GM12873 (cell line): ENCODE results near the gene LNX1.

Source experiments
- TF ChIP-seq, protein P1 (sequence below): IDR thresholded peaks from 2 replicates; pipeline ENCODE4 v1.5.1; 2012; ENCODE audit warnings: low read depth, mild to moderate bottlenecking, moderate library complexity, low read length, control low read depth; ENCODE audit not compliant: insufficient read depth; ENCODE audit errors: missing control alignments

LNX1 gene

DNA sequence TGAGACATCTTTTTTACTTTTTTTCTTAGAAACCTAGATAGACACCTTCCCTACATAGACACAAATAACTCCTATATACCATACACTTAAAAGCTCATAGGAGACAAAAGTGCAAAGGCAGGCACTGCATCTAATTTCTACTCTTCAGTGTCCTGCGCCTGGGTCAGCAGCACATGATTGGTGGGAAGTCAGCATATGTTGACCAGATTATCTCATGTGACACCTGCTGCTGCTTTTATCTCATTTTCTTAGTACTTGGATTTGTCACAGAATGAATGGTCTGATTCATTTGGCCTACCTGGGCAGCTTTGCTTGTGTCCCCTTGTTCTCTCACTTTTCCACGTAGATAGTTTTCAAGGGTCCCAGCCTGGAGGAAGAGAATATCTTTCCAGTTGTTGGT is 24.9 kb upstream of the LNX1 start:
- TF ChIP-seq, protein P1, sequence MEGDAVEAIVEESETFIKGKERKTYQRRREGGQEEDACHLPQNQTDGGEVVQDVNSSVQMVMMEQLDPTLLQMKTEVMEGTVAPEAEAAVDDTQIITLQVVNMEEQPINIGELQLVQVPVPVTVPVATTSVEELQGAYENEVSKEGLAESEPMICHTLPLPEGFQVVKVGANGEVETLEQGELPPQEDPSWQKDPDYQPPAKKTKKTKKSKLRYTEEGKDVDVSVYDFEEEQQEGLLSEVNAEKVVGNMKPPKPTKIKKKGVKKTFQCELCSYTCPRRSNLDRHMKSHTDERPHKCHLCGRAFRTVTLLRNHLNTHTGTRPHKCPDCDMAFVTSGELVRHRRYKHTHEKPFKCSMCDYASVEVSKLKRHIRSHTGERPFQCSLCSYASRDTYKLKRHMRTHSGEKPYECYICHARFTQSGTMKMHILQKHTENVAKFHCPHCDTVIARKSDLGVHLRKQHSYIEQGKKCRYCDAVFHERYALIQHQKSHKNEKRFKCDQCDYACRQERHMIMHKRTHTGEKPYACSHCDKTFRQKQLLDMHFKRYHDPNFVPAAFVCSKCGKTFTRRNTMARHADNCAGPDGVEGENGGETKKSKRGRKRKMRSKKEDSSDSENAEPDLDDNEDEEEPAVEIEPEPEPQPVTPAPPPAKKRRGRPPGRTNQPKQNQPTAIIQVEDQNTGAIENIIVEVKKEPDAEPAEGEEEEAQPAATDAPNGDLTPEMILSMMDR = no peak

DNA sequence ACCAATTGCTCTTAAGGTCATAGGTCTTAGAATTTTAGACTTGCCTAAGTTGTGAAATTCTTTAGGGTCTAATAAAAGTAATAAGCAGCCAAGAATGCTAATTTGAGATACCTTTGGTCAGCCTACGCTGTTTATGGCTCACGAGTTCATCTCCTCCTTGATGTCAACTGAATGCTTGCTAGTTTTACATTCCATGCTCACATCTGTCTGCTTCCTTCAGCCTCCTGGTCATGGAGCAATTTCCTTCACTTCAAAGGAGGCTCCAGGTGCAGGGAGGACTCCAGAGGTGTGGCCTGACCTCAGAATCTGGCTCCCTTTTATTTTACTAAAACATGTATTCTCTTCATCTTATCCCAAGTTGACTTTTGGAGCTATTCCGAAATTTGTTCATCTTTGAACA is 23.3 kb upstream of the LNX1 start:
- TF ChIP-seq, protein P1 = no peak

DNA sequence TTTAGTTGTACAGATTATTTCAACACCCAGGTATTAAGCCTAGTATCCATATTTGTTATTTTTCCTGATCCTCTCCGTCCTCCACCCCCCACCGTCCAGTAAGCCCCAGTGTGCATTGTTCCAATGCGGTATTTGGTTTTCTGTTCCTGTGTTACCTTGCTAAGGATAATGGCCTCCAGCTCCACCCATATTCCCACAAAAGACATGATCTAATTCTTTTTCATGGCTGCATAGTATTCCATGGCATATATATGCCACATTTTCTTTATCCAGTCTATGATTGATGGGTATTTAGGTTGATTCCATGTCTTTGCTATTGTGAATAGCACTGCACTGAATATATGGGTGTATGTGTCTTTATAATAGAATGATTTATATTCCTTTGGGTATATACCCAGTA is 22.1 kb upstream of the LNX1 start:
- TF ChIP-seq, protein P1 = no peak

DNA sequence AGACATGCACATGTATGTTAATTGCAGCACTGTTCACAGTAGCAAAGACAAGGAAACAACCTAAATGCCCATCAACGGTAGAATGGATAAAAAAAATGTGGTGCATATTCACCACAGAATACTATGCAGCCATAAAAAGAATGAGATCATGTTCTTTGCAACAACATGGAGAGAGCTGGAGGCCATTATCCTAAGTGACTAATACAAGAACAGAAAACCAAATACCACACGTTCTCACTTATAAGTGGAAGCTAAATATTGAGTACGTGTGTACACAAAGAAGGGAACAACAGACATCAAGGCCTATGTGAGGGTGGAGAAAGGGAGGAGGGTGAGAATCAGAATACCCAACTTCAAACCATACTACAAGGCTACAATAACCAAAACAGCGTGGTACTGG is 17.4 kb upstream of the LNX1 start:
- TF ChIP-seq, protein P1 = no peak

DNA sequence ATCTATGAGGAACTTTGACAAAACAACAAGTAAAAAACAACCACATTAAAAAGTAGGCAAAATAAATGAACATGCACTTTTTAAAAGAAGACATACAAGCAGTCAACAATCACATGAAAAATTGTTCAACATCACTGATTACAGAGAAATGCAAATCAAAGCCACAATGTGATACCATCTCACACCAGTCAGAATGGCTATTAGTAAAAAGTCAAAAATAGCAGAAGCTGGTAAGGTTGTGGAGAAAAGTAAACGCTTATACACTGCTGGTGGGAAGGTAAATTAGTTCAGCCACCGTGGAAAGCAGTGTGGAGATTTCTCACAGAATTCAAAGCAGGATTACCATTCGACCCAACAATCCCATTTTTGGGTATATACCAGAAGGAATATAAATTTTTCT is 17.0 kb upstream of the LNX1 start:
- TF ChIP-seq, protein P1 = no peak

DNA sequence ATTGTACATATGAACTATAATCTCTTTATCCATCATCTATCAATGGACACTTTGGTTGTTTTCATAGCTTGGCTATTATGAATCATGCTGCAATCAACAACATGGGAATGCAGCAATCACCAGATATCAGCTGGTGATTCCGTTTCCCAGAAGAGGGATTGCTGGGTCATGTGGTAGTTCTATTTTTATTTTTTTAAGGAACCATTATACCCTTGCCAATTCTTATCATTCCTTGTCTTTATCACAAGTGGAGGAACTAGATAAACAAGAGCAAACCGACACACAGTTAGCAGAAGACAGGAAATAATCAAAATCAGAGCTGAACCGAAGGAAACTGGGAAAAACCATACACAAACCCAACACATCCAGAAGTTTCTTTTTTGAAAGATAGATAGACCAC is 14.5 kb upstream of the LNX1 start:
- TF ChIP-seq, protein P1 = no peak

DNA sequence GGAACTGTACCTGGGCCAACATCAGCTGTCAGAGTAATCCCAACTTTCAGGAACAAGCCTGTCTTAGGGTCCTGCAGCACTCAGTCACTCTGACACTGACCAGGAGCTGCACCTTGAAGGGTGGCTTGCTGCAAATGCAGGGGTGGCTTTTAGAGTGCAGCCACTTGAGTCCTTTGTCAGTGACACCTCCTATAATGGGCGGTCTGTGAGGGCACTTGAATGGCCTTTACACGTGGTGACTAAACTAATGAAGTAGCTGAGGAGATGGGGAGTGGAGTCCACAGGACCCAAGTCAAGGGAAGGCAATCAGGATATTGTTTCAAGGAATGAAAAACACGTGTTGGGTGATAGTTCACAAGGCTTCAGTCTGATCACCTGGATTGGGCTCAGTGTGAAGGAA is 11.1 kb upstream of the LNX1 start:
- TF ChIP-seq, protein P1 = no peak
